ENCODE data around the gene ISYNA1.

Gene ISYNA1

GRCh38 chr19:18445262-18445948 is 7.5 kb upstream of the ISYNA1 start:
- no peak for DNase-seq

GRCh38 chr19:18444513-18444912 is 6.6 kb upstream of the ISYNA1 start:
- no peak for DNase-seq

DNA sequence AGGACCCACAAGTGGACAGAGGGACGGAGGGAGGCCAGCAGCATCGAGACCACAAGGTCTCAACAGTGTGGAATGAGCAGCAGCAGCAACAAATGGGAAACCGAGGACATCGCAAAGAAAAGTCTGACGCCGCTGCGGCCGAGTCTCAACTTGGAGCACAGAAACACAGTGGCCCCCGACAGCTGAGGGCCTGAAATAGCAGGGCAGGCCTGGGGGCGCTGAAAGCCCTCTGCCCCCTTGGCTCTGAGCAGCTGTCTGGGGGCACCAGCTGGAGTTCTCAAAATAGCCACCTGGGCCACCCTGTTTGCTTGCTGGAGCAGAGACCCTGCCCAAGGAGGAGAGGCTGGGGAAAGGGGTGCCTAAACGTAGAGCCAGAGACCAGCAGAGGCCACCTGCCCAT is 5.9 kb upstream of the ISYNA1 start:
- no peak for DNase-seq

- no peak for DNase-seq
Observed at GRCh38 chr19:18443406-18443805, 5.5 kb upstream of the ISYNA1 start.

DNA sequence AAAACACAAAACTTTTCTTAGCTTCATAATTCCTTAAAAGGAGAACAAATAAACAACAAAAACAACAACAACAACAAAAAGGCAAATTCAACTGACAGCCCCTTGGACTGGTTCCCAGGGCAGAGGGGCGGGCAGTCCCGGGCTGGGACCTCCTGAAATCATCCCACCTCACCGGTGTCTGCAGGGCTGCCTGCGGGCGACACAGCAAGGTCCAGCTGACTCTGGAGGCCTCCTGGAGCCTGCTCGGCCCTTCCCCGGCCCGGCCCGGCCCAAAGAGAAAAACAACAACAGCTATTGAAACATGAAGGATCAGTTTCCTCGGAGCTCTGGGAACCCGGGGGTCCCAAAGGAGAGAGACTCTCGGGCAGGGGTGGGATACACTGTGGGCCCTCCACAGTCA is 5.0 kb upstream of the ISYNA1 start:
- no peak for DNase-seq

GRCh38 chr19:18441804-18442788 is 4.2 kb upstream of the ISYNA1 start:
- DNase-seq = no peak

DNA sequence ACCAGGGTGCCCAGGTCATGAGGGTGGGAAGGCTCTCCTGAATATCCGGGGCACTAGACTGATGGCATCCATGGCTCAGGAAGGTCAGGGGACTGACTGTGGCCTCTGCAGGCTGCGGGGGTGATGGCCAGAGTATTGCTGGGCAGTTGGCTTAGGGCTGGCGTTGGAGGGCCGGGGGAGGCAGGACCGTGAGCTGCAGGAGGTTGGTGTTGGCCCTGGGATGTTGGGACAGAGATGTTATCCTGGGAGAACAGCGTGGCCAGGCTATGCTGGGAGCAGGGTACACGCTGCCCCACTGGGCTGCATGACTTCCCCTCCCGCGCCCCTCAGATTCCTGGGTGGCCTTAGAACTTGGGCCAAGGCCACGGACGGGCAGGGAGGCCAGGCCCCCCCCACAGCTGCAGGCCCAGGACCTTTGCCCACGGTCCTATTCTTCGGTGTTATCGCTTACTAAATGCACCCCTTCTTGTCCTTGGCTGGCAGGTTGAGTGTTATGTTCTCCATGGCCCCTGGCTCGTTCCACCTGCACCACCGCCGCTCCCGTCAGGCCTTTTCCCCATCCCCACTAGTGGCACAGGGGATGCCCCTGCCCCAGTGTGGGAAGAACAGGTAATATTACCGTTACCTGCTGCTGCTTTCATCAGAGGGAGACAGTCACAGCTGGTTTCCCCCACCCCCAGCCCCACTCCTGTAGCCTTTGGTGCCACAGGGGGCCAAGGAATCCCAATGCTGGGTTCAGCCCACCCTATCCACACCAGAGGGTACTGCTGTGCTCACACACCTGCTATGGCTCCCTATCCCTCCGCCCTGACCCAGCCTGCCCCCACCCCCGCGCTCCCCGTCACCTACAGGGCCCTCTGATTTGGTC is 3.2 kb upstream of the ISYNA1 start:
- DNase-seq = no peak

DNA sequence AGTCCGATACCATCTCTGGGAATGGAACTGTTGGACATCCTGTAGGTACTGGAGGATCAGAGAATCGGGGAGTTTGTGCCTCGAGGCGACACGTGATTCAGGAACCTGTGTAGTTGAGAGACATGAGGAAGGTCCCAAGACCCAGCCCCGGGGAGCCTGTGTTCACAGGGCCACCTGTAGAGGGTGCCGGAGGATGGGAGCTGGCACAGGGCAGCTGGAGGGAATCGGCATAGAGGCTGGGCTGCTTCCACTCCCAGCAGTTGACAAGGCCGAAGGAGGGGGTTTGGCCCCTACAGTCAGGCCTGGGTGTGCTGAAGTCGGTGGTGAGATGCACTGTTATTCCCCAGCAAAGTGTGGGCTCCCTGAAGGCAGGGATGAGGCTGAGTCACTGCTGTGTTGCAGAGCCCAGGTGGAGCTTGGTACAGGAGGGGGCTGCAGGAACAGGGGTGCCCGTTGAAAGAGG is 2.5 kb upstream of the ISYNA1 start:
- DNase-seq = no peak

DNA sequence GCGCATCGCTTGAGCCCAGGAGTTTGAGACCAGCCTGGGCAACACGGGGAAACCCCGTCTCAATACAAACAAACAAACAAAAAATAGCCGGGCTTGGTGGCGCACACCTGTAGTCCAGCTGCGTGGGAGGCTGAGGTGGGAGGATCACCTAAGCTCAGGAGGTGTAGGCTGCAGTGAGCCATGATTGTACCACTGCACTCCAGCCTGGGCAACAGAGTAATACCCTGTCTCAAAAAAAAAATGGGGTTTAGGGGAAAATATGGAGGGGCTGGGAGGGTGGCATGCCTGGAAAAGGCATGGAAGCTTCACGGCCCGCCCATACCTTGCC is 1.9 kb upstream of the ISYNA1 start:
- no peak for DNase-seq

DNA sequence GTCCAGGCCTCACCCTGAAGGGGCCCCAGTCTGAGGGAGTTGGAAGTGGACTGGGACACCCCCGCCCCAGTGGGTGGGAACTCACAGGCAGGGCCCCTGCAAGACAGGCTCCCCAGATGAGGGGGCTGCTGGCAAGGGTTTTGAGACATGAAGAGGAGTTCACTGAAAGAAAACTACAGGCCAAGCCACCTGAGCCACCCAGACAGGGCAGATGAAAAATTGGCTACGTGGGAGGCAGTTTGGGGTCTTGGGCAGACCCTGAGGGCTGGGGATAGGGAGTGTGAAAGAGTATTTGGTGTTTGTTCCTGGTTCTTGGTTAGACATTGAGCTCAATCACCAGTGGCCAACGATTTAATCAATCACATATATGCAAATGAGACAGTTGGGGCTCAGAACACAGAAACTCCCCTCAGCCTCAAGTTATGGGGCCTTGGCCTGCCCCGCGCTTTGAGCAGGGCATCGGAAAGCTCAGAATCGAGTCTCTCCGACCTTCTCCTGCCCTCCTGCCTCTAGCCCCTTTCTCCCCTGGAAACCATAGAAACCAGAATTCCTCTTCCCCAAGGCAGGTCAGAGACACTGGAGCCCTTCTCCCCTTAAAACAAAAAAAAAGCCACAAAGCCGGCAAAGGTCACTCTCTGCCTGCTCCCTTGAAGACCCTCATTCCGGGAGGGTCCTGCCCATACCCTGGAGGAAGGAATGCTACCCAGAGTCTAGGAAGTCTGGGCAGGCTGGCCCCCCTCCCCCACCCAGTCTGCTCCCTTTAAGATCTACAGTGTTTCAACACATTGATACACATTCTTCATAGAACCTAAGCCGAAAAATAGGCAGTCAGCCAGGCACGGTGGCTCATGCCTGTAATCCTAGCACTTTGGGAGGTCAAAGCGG is 1.3 kb upstream of the ISYNA1 start:
- DNase-seq = no peak

GRCh38 chr19:18438331-18439024 is 545 bp upstream of the ISYNA1 start:
- DNase-seq = no peak

- peak in 20 of 56 donors; percentile 11 to 78 (median 32) for DNase-seq
Observed at GRCh38 chr19:18436671-18437490, 1.1 kb downstream of the ISYNA1 start.

- DNase-seq = no peak
Observed at GRCh38 chr19:18435842-18436670, 1.9 kb downstream of the ISYNA1 start.

GRCh38 chr19:18435178-18435841 is 2.6 kb downstream of the ISYNA1 start:
- DNase-seq = no peak

- no peak for DNase-seq
Observed at GRCh38 chr19:18434411-18435175, 3.3 kb downstream of the ISYNA1 start.

DNA sequence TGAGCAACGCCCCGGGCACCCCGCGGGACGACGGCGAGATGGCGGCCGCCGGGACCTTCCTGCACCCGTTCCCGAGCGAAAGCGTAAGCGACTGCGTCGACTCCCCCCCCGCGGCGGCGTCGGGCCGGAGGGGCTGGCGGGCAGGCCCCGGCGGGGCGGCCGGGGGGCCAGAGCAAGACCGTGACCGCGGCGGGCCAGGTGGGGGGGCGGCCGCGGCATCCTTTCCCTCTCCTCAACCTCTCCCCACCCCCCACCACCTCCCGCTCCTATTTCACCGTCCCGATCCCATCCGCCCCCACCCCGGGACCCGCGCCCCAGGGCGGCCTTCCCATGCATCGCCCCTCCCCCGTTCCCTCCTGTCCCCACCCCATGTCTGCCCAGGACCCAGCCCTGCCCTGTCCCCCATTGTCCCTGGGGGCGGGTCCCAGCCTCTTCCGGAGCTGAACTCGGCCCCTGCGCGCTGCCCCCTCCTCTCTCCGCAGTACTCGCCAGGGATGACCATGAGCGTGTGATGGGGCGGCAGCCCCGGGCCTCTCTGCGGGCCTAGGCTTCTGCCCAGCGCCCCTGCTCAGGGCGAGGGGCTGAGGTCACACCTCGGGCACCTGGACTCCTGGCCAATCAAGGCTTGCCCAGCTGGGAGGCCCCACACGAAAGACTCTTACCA is 4.1 kb downstream of the ISYNA1 start:
- peak in 1 of 56 donors; percentile 16 for DNase-seq
